ENCODE measurements around the gene NT5C1B.

Gene NT5C1B

DNA sequence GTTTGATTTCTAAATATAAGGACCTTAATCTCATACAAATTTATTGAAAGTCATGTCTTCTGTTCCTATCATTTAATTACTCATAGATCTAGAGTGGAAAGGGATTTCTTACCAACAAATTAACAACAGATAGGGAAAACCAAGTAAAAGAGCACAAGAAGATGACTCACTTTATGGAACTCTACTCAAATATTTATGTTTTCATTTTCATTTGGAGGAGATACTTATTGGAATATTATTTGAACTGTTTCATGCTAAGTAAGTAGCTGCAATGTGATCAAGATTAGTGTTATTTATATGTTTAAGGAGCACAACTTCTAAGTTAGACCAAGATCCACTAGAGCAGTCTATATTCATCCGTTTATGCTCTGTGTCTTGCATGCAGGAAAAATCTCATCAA is 1.3 kb downstream of the NT5C1B start:
- Histone ChIP-seq H3K4me3 (no peak overlapping the region), H3K27me3 (no peaks in the 10 kb centered on the region), H3K4me1 (peaks cover 7% of the 10 kb centered on the region; the same call in 1 of the 2 replicates), H3K27ac (no peak overlapping the region), H3K9me3 (peaks cover 7% of the 10 kb centered on the region; the same call in 1 of the 2 replicates), H4K20me1 (no peaks in the 10 kb centered on the region), H3K4me2 (no peak overlapping the region), H3K36me3 (no peaks in the 10 kb centered on the region), H3K9ac (no peak overlapping the region)
- no peak for TF ChIP-seq Cebpa-rat (IDR thresholded peaks at IDR 0.05)

- H4K20me1 ChIP-seq = no peaks in the 10 kb centered on the region
- H3K4me2 ChIP-seq = peak overlapping the region; percentile 3; the same call in 1 of the 2 replicates
These were observed 3.8 kb downstream of the NT5C1B start for GRCh38 chr2:18585526-18585925.

GRCh38 chr2:18584608-18584954 is 4.8 kb downstream of the NT5C1B start:
- no peak overlapping the region for H3K4me3 ChIP-seq
- peaks cover 7% of the 10 kb centered on the region; the same call in 1 of the 2 replicates for H3K9me3 ChIP-seq
- H3K27me3 ChIP-seq = no peaks in the 10 kb centered on the region
- no peak for TF ChIP-seq Cebpa-rat (IDR thresholded peaks at IDR 0.05)
- no peaks in the 10 kb centered on the region for H4K20me1 ChIP-seq
- no peak overlapping the region for H3K4me2 ChIP-seq
- H3K27ac ChIP-seq = no peak overlapping the region
- H3K36me3 ChIP-seq = no peaks in the 10 kb centered on the region
- H3K4me1 ChIP-seq = peaks cover 7% of the 10 kb centered on the region; the same call in 1 of the 2 replicates
- H3K9ac ChIP-seq = no peak overlapping the region

More at GRCh38 chr2:18585526-18585925, 3.8 kb downstream of the NT5C1B start:
- Histone ChIP-seq H3K36me3 (no peaks in the 10 kb centered on the region), H3K4me1 (peaks cover 7% of the 10 kb centered on the region; the same call in 1 of the 2 replicates), H3K9ac (no peak overlapping the region), H3K4me3 (no peak overlapping the region), H3K27me3 (no peaks in the 10 kb centered on the region), H3K9me3 (peaks cover 7% of the 10 kb centered on the region; the same call in 1 of the 2 replicates), H3K27ac (no peak overlapping the region)
- no peak for TF ChIP-seq Cebpa-rat (IDR thresholded peaks at IDR 0.05)

DNA sequence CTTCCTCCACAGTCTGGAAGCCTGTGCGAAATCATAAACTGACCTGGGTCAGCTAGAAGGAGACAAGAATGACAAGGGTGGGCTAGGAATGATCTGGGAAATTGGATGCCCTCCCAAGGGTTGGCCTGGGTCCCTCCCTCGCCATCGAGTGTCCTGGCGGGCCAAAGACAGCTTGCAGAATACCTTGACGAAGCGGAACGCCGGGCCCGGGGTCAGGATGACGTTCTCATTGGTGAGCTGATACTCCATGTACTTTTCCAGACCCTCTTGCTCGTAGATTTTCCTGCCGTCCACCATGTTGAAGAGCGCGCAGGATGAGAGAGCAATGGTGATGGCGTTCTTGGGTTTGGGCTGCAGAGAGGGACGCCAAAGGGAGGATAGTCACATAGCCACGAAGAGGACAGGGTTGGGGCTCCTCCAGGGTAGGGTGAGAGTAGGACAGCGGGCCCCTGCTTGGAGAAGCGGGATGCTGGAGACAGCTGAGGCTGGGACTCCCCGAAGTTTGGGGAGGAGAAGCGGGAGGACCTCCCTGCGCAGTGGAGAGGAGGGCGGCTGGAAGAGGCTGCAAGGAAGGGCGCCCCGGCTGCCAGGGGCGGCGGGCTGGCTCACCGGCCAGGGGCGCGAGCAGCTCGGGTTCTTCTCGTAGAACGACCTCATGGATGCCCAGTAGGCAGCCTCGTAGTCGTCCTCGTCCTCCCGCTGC is 5.3 kb downstream of the NT5C1B start:
- Histone ChIP-seq H3K36me3 (no peaks in the 10 kb centered on the region), H3K27ac (no peak overlapping the region), H3K4me2 (no peak overlapping the region), H3K4me1 (peaks cover 7% of the 10 kb centered on the region; the same call in 1 of the 2 replicates), H3K27me3 (no peaks in the 10 kb centered on the region), H4K20me1 (no peaks in the 10 kb centered on the region), H3K4me3 (no peak overlapping the region), H3K9me3 (peaks cover 11% of the 10 kb centered on the region), H3K9ac (no peak overlapping the region)
- no peak for TF ChIP-seq Cebpa-rat (IDR thresholded peaks at IDR 0.05)

DNA sequence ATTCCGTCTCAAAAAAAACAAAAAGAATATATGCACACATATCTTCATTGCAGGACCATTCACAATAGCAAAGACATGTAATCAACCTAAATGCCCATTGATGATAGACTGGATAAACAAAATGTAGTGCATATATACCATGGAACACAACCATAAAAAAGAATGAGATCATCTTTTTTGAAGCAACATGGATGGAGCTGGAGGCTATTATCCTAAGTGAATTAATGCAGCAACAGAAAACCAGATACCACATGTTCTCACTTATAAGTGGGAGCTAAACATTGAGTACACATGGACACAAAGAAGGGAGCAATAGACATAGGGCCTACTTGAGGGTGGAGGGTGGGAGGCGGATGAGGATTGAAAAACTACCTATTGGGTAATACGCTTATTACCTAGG is 8.8 kb downstream of the NT5C1B start:
- H3K4me2 ChIP-seq = no peak overlapping the region
- H3K4me1 ChIP-seq = peaks cover 2% of the 10 kb centered on the region; the same call in 1 of the 2 replicates
- H3K27me3 ChIP-seq = no peaks in the 10 kb centered on the region
- H3K36me3 ChIP-seq = no peaks in the 10 kb centered on the region
- H3K9me3 ChIP-seq = peaks cover 14% of the 10 kb centered on the region
- no peak overlapping the region for H3K9ac ChIP-seq
- H3K27ac ChIP-seq = no peak overlapping the region
- no peak for TF ChIP-seq Cebpa-rat (IDR thresholded peaks at IDR 0.05)
- H4K20me1 ChIP-seq = no peaks in the 10 kb centered on the region
- no peak overlapping the region for H3K4me3 ChIP-seq

DNA sequence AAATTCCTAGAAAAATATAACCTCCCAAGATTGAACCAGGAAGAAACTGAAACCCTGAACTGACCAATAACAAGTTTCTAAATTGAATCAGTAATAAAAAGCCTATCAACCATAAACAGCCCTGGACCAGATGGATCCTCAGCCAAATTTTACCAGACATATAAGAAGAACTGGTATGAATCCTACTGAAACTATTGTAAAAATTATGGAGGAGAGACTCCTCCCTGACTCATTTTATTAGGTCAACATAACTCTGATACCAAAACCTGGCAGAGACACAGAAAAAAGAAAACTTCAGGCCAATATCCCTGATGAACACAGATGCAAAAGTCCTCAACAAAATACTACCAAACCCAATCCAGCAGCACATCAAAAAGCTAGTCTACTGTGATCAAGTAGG is 11.3 kb downstream of the NT5C1B start:
- Histone ChIP-seq H3K4me2 (no peak overlapping the region), H3K27me3 (no peaks in the 10 kb centered on the region)
- TF ChIP-seq Cebpa-rat (IDR thresholded peaks at IDR 0.05) = no peak

DNA sequence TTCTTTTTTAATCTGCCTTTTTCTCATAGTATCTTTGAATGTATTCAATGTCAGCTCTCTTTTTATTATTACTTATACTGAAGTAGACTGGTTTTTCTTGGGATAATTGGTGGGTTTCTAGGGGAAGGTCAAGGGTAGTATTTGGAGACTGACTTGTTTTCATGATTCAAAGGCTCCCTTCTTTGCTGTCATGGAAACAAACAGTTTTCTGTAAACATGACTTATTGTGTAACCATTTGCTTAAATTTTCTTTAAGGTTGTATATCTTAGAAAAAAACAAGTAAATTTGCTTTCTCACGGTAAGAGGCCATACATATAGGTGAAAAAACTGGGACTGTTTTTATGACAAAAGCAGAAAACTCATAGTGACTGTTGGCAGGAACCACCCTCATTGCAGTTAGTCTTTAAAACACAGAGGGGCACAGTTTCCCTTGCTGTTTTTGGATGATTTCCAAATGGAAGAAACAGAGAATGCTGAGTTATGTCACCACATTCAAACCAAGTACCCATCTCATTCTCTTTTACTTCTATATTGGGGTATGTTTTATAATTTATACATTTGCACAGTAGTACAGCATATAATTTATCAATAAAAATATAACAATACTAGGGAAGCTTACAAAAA is 23.1 kb downstream of the NT5C1B start:
- Histone ChIP-seq H3K27me3 (no peaks in the 10 kb centered on the region), H3K36me3 (no peaks in the 10 kb centered on the region), H3K9me3 (peaks cover 8% of the 10 kb centered on the region), H3K27ac (no peak overlapping the region), H4K20me1 (no peaks in the 10 kb centered on the region), H3K9ac (no peak overlapping the region), H3K4me2 (no peak overlapping the region), H3K4me1 (no peaks in the 10 kb centered on the region), H3K4me3 (no peak overlapping the region)
- TF ChIP-seq Cebpa-rat (IDR thresholded peaks at IDR 0.05) = no peak

More for the DNA sequence above, 11.3 kb downstream of the NT5C1B start:
- no peak overlapping the region for H3K4me3 ChIP-seq
- H3K27ac ChIP-seq = no peak overlapping the region
- no peaks in the 10 kb centered on the region for H3K4me1 ChIP-seq
- no peaks in the 10 kb centered on the region for H4K20me1 ChIP-seq
- no peak overlapping the region for H3K9ac ChIP-seq
- H3K36me3 ChIP-seq = no peaks in the 10 kb centered on the region
- H3K9me3 ChIP-seq = peaks cover 8% of the 10 kb centered on the region; the same call in 1 of the 2 replicates

DNA sequence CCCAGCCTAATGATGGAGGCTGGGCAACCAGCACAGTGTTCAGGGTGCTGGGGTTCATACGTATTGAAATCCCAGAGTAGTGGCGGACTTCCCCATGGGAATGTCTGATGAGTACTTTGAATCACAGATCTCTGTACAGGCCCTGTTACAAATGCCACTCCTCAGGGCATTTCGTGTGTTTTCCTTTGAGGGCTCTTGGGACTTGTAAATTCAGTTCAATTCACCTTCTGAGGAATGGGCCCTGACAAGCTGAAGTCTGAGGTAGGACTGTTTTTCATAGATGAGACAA is 28.6 kb downstream of the NT5C1B start:
- Histone ChIP-seq H3K9ac (peak overlapping the region; percentile 91), H3K27me3 (no peaks in the 10 kb centered on the region), H3K36me3 (peaks cover 14% of the 10 kb centered on the region; the same call in 1 of the 2 replicates), H3K4me2 (peak overlapping the region; percentile 84), H3K9me3 (peaks cover 8% of the 10 kb centered on the region), H3K27ac (no peak overlapping the region; the same call in 1 of the 2 replicates), H4K20me1 (peaks cover 33% of the 10 kb centered on the region; the same call in 1 of the 2 replicates), H3K4me3 (peak overlapping the region; percentile 92), H3K4me1 (peaks cover 14% of the 10 kb centered on the region)
- no peak for TF ChIP-seq Cebpa-rat (IDR thresholded peaks at IDR 0.05)

- no peak for TF ChIP-seq Cebpa-rat (IDR thresholded peaks at IDR 0.05)
- Histone ChIP-seq H3K4me1 (peaks cover 14% of the 10 kb centered on the region), H3K4me2 (peak within 1 kb of the TSS; percentile 84), H3K36me3 (peaks cover 19% of the 10 kb centered on the region), H3K27ac (peak within 1 kb of the TSS; percentile 93), H3K27me3 (no peaks in the 10 kb centered on the region), H3K9me3 (peaks cover 8% of the 10 kb centered on the region), H4K20me1 (peaks cover 33% of the 10 kb centered on the region; the same call in 1 of the 2 replicates), H3K9ac (peak within 1 kb of the TSS; percentile 91), H3K4me3 (peak within 1 kb of the TSS; percentile 92)
These were observed 29.2 kb downstream of the NT5C1B start, which contains the start of gene RDH14 for GRCh38 chr2:18560031-18560796. TSS of gene RDH14 (minus strand) at chr2:18560653. CDS start at chr2:18560572, 81 bp downstream.
